A673 (cell line): ENCODE results near the gene PTH1R. TPM values are rescaled to one million over a fixed set of nuclear protein-coding genes. Genes with fewer than 3 reads are reported as not detected.

Experiments used
- BruUV-seq: library from RNA; stranded (reverse); fragments of 400-500 nt; replicated peaks from 2 replicates; lab custom pipeline; 2021; lab: Mats Ljungman, UMichigan
- CTCF ChIA-PET: fragments of 300-600 bp; sonication (Branson Sonifier 250); formaldehyde crosslinking; loops from one replicate; lab custom pipeline; 2022; ENCODE audit warnings: antibody characterized with exemption; lab: Charles Lee
- POLR2A ChIA-PET: fragments of 300-600 bp; sonication (Branson Sonifier 250); formaldehyde crosslinking; loops from one replicate; lab custom pipeline; 2022; ENCODE audit warnings: antibody characterized with exemption; ENCODE audit not compliant: low non-redundant PET; lab: Charles Lee
- DNase-seq: peaks from one replicate; pipeline ENCODE4 v3.0.0-alpha.2; 2015; ENCODE audit warnings: low spot score
- H3K27ac ChIP-seq: fragments of 200-600 bp; sonication (generic); 2 replicates; pipeline ENCODE4 v1.5.1; 2016; ENCODE audit warnings: mixed run types, low read depth, mild to moderate bottlenecking, mixed read lengths, antibody characterized with exemption, low read length; ENCODE audit not compliant: poor library complexity, severe bottlenecking
- H3K27me3 ChIP-seq: fragments of 200-600 bp; sonication (generic); replicated peaks from 2 replicates; pipeline ENCODE4 v1.6.1; 2017; ENCODE audit warnings: mixed run types, low read depth, mild to moderate bottlenecking, mixed read lengths, antibody characterized with exemption, low read length; ENCODE audit not compliant: insufficient read depth, poor library complexity
- H3K36me3 ChIP-seq: fragments of 200-600 bp; sonication (generic); 2 replicates; pipeline ENCODE4 v1.6.1; 2016; ENCODE audit warnings: mixed run types, mild to moderate bottlenecking, mixed read lengths, antibody characterized with exemption, low read length; ENCODE audit not compliant: insufficient read depth, poor library complexity, severe bottlenecking
- H3K4me1 ChIP-seq: fragments of 200-600 bp; sonication (generic); 2 replicates; pipeline ENCODE4 v1.6.1; 2017; ENCODE audit warnings: mixed run types, mild to moderate bottlenecking, mixed read lengths, antibody characterized with exemption, low read length; ENCODE audit not compliant: insufficient read depth, poor library complexity, severe bottlenecking
- H3K4me3 ChIP-seq: fragments of 200-600 bp; sonication (generic); 2 replicates; pipeline ENCODE4 v1.5.1; 2016; ENCODE audit warnings: low read depth, mixed run types, mild to moderate bottlenecking, mixed read lengths, low read length; ENCODE audit not compliant: poor library complexity, severe bottlenecking
- H3K9me3 ChIP-seq: fragments of 200-600 bp; sonication (generic); 2 replicates; pipeline ENCODE4 v1.6.1; 2016; ENCODE audit warnings: mixed run types, low read depth, mild to moderate bottlenecking, mixed read lengths, antibody characterized with exemption, low read length; ENCODE audit not compliant: poor library complexity, severe bottlenecking
- CTCF ChIP-seq: fragments of 300-800, 200-600 bp; sonication (generic); conservative IDR thresholded peaks from 2 replicates; pipeline ENCODE4 v1.5.1; 2017; ENCODE audit warnings: low read depth, mild to moderate bottlenecking, antibody characterized with exemption, low read length, moderate library complexity, mixed read lengths
- EZH2 ChIP-seq: fragments of 200-600 bp; sonication (generic); IDR thresholded peaks from 2 replicates; pipeline ENCODE4 v1.6.1; 2017; ENCODE audit warnings: borderline replicate concordance, low read depth, mild to moderate bottlenecking, mixed read lengths, antibody characterized with exemption, low read length; ENCODE audit not compliant: poor library complexity, severe bottlenecking
- intact Hi-C: fragments of 100-400 bp; cut with micrococcal nuclease; formaldehyde crosslinking; loops from one replicate; pipeline ENCODE4 v1.10.0; 2022; ENCODE audit not compliant: unreplicated experiment
- total RNA-seq: library from RNA; stranded (reverse); gene quantifications from 2 replicates; pipeline ENCODE4 v1.2.3, GENCODE V29; 2021

PTH1R gene
- total RNA-seq, 1 experiment from 2014 or later: 1.2 TPM

DNA sequence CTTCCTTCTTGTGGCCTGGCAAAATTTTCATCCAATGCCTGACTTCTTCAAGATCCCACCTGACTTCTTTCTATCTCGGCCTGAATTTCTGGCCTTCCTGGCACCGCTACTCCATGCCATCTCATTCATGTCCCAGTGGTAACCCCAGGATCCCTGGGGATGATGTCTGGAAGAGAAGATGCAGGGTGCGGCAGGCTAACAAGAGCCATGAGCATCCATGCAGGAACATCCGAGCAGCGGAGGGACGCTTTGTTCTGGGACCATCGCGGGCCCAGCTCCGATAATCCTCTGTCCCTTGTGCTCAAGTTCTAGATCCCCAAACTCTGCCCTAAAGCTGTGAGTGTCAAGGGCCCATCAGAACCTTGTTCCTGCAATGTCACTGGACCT lies 25.2 kb upstream of the PTH1R start:
- TF ChIP-seq EZH2 (no peak), CTCF (no peak)
- Histone ChIP-seq H3K4me3 (no peak overlapping the region), H3K36me3 (no peaks in the 10 kb centered on the region), H3K9me3 (no peaks in the 10 kb centered on the region), H3K27me3 (no peaks in the 10 kb centered on the region), H3K27ac (no peak overlapping the region), H3K4me1 (no peaks in the 10 kb centered on the region)
- no TSS peak for BruUV-seq
- intact Hi-C loops: no loop called here
- CTCF ChIA-PET: no interaction called here
- no peak for DNase-seq
- POLR2A ChIA-PET: no interaction called here

DNA sequence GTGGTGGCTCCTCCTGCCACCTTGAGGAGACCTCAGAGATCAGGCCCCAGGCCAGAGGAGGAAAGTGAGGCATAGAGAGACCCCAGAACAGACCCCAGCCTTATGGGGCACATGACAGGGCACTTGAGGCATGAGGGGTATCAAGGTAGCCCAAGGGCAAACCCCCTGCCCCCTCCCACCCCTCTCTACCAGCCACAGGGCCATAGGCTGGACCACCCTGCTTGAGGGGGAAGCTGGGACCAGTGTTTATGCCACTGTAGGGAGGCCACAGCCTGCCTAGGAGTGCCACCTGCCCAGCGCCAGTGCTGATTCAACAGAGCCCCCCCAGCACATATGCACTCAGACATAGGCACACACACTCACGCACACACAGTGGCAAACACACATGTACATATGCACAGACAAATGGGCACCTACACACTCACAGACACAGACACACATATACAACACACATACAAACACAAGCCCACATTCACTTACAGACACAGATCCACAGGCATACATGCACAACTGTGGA lies 24.6 kb upstream of the PTH1R start:
- Histone ChIP-seq H3K36me3 (no peaks in the 10 kb centered on the region), H3K4me3 (no peak overlapping the region), H3K4me1 (no peaks in the 10 kb centered on the region), H3K27me3 (no peaks in the 10 kb centered on the region), H3K9me3 (no peaks in the 10 kb centered on the region), H3K27ac (no peak overlapping the region)
- DNase-seq: no peak
- CTCF ChIA-PET: no interaction called here
- intact Hi-C loops: no loop called here
- POLR2A ChIA-PET: no interaction called here
- BruUV-seq: no TSS peak
- TF ChIP-seq CTCF (no peak), EZH2 (no peak)

DNA sequence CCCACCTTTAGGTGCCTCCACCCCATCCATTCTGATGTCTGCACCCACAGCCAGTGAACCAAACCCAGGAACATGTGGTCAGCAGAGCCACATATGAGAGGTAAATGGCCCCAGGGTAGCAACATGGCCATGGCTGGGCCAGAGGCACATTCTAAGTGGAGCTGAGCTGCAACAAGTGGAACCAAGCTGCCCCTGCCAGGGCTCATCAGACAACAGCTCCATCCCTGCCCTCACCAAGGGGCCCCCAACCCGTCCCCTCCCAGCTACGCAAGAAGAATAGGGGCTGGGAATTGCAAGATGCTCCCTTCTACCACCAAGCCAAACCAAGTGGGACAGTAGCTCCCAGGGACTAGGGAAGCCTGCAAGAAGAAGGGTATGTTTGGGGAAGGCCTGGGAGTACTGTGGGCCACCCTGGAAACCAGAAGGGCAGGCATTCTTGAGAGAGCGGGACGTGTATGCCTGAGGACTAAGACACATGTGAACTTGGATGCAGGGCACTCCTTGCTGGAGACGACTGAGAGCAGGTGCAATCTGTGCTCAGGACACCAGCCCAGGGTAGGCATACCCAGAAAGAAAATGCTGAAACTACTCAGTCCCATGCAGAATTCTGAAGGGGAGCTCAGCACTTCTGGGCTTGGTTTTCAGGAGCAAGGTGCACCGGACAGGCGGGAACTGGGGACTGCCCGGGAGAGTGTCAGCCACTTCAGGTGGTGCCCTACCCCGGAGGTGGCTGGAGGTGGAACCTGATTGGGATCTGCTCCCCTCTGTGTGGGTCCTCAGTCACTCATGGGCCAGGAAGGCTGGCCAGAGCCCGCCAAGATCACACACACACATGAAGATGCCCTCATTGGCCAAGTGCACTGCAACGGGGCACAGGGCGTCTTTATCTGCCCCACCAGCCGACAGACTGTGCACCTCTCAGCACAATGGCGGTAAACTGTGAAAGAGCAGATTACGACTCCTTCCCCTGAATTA lies 23.8 kb upstream of the PTH1R start:
- POLR2A ChIA-PET: no interaction called here
- H3K36me3 ChIP-seq: no peaks in the 10 kb centered on the region
- no peak overlapping the region for H3K4me3 ChIP-seq
- no peak overlapping the region for H3K27ac ChIP-seq
- no peak for DNase-seq
- H3K27me3 ChIP-seq: no peaks in the 10 kb centered on the region
- CTCF ChIA-PET: no interaction called here
- TF ChIP-seq CTCF (no peak), EZH2 (no peak)
- no peaks in the 10 kb centered on the region for H3K9me3 ChIP-seq
- BruUV-seq: no TSS peak
- no peaks in the 10 kb centered on the region for H3K4me1 ChIP-seq
- intact Hi-C loops: no loop called here
